ENCODE results near the gene NRARP.

- TF ChIP-seq, protein P1, sequence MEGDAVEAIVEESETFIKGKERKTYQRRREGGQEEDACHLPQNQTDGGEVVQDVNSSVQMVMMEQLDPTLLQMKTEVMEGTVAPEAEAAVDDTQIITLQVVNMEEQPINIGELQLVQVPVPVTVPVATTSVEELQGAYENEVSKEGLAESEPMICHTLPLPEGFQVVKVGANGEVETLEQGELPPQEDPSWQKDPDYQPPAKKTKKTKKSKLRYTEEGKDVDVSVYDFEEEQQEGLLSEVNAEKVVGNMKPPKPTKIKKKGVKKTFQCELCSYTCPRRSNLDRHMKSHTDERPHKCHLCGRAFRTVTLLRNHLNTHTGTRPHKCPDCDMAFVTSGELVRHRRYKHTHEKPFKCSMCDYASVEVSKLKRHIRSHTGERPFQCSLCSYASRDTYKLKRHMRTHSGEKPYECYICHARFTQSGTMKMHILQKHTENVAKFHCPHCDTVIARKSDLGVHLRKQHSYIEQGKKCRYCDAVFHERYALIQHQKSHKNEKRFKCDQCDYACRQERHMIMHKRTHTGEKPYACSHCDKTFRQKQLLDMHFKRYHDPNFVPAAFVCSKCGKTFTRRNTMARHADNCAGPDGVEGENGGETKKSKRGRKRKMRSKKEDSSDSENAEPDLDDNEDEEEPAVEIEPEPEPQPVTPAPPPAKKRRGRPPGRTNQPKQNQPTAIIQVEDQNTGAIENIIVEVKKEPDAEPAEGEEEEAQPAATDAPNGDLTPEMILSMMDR (IDR thresholded peaks at IDR 0.05): no peak
- TF ChIP-seq POLR2A (IDR thresholded peaks at IDR 0.05): no peak
Measured at GRCh38 chr9:137325124-137325523, 23.1 kb upstream of the NRARP start.

Data from upper lobe of left lung (tissue), 4 donors.